HUES64 (cell line): ENCODE results near the gene LCTL.
"Not testable (repeated sequence)": the region's sequence is repeated elsewhere in the genome, so short reads cannot be mapped to it uniquely, and the experiment has no call there.

Experiments used
- H3K27ac ChIP-seq: 2 replicates; pipeline ENCODE4 v1.7.0; 2013; ENCODE audit warnings: low read depth, low read length, inconsistent platforms
- H3K27me3 ChIP-seq: 2 replicates; pipeline ENCODE4 v1.6.1; 2013; ENCODE audit warnings: mild to moderate bottlenecking, low read length; ENCODE audit not compliant: insufficient read depth
- H3K36me3 ChIP-seq: 2 replicates; pipeline ENCODE4 v1.6.1; 2013; ENCODE audit warnings: mild to moderate bottlenecking, low read length; ENCODE audit not compliant: insufficient read depth
- H3K4me1 ChIP-seq: 2 replicates; pipeline ENCODE4 v1.6.1; 2013; ENCODE audit warnings: mild to moderate bottlenecking, low read length, moderate library complexity; ENCODE audit not compliant: insufficient read depth
- H3K4me3 ChIP-seq: 2 replicates; pipeline ENCODE4 v1.5.1; 2013; ENCODE audit warnings: mild to moderate bottlenecking, low read length, moderate library complexity
- H3K9ac ChIP-seq: 2 replicates; pipeline ENCODE4 v1.6.1; 2013; ENCODE audit warnings: mild to moderate bottlenecking, low read depth, low read length
- H3K9me3 ChIP-seq: 2 replicates; pipeline ENCODE4 v1.6.1; 2013; ENCODE audit warnings: low read depth, low read length; ENCODE audit not compliant: insufficient read depth
- WGBS: fragments of 150-250, 120-280 bp; methylation state at CpG from one replicate; pipeline ENCODE4 v1.1.7; 2013; ENCODE audit warnings: missing lambda C conversion rate; 5-methylcytosine and 5-hydroxymethylcytosine counted together

The LCTL gene

DNA sequence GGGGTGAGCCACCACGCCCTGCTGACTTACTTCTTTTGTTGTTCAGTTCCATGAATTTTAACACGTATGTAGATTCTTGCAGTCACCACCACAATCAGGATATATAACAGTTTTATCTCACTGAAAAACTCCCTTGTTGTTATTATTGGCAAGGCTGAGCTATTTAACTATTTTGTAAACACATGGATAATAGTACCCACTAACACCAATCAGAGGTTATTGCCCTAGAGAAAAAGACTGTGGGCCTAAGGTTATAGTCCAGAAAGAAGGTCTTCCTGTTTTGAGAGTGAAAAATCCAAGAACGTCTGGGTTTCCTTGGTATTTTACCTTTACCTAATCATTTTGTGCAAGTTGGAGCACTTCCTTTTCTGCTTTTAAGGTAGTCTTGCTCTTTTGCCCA is 51.2 kb downstream of the LCTL start:
- Histone ChIP-seq H3K9ac (peak overlapping the region; percentile 41; the same call in 1 of the 2 replicates), H3K4me1 (peaks cover 11% of the 10 kb centered on the region; the same call in 1 of the 2 replicates), H3K27ac (no peak overlapping the region), H3K27me3 (no peaks in the 10 kb centered on the region), H3K9me3 (no peaks in the 10 kb centered on the region), H3K4me3 (no peak overlapping the region), H3K36me3 (peaks cover 81% of the 10 kb centered on the region)
- WGBS: 98% methylated on average over 3 of the region's 3 CpGs

DNA sequence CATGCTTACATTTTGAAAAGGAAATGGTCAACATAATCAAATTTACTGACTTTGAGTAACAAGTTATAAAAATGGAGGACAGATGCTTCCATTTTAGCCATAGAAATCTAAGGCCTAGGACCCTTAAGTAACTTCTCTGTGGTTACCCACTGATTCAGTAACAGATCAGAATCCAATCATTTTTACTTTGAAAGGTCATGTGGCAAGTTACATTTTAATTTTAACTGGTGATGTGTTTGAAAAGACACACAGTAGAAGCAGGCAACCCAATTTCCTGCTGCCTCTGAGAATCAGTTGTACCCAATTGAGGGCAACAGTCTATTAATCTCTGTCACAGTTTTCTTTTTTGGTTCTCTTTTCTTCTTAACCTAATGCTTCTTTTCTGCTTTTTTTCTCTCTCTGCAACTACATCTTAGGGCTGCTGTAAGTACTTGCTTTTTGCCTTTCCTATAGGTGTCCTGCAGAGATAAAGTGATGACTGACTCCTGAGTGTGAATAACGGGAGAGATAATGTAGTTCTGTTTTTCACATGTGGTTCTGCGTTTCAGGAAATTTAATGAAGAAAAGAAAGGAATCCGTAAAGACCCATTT is 57.4 kb downstream of the LCTL start:
- no peak overlapping the region for H3K27ac ChIP-seq

DNA sequence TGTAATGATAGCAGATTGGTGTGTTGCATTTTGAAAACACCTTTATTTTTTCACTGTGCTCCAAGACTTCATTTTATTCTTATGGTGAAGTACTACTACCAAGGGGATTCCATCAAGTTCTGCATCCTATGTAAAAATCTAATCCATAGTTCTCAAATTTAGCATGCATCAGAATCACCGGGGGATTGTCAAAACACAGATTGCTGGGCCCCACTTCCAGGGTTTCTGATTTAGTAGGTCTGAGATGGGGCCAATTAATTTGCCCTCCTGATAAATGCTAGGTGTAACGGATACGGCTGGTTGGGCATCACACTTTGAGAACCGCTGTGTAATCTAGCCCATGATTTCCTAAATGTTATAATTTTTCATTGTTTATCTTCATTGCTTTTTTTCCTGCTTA is 60.0 kb downstream of the LCTL start:
- H3K36me3 ChIP-seq: peaks cover 50% of the 10 kb centered on the region
- peak overlapping the region; percentile 99 for H3K9ac ChIP-seq
- 55% methylated on average over 4 of the region's 4 CpGs for WGBS
- no peaks in the 10 kb centered on the region for H3K4me1 ChIP-seq
- peak overlapping the region; percentile 97; the same call in 1 of the 2 replicates for H3K27ac ChIP-seq
- no peaks in the 10 kb centered on the region for H3K9me3 ChIP-seq
- H3K4me3 ChIP-seq: peak overlapping the region; percentile 92
- no peaks in the 10 kb centered on the region for H3K27me3 ChIP-seq

More for the DNA sequence above, 57.4 kb downstream of the LCTL start:
- Histone ChIP-seq H3K4me1 (no peaks in the 10 kb centered on the region), H3K4me3 (no peak overlapping the region), H3K9ac (no peak overlapping the region), H3K9me3 (no peaks in the 10 kb centered on the region), H3K36me3 (peaks cover 46% of the 10 kb centered on the region), H3K27me3 (no peaks in the 10 kb centered on the region)
- WGBS: 94% methylated on average over 2 of the region's 3 CpGs

DNA sequence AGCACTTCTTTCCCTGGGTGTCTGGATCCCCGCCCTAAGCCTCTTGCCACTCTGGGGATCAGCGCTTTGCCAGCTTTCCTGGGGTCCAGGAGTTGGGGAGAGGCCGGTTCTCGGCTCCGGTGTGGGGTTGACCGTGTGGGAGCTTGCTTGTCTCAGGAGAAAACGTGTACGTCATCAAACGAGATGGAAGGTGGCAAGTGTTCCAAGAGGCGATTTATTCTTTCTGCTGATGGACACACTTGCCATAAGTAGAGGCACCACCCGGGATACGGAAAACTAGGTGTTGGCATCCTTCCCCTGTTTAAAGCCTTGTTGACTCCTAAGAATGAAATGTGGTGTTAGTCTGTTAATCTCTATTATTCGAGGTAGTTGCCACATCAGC is 60.4 kb downstream of the LCTL start:
- peaks cover 50% of the 10 kb centered on the region for H3K36me3 ChIP-seq
- no peaks in the 10 kb centered on the region for H3K9me3 ChIP-seq
- H3K9ac ChIP-seq: peak overlapping the region; percentile 99
- H3K4me3 ChIP-seq: peak overlapping the region; percentile 92
- H3K4me1 ChIP-seq: no peaks in the 10 kb centered on the region
- WGBS: 1% methylated on average over 13 of the region's 13 CpGs
- no peaks in the 10 kb centered on the region for H3K27me3 ChIP-seq
- H3K27ac ChIP-seq: peak overlapping the region; percentile 97

DNA sequence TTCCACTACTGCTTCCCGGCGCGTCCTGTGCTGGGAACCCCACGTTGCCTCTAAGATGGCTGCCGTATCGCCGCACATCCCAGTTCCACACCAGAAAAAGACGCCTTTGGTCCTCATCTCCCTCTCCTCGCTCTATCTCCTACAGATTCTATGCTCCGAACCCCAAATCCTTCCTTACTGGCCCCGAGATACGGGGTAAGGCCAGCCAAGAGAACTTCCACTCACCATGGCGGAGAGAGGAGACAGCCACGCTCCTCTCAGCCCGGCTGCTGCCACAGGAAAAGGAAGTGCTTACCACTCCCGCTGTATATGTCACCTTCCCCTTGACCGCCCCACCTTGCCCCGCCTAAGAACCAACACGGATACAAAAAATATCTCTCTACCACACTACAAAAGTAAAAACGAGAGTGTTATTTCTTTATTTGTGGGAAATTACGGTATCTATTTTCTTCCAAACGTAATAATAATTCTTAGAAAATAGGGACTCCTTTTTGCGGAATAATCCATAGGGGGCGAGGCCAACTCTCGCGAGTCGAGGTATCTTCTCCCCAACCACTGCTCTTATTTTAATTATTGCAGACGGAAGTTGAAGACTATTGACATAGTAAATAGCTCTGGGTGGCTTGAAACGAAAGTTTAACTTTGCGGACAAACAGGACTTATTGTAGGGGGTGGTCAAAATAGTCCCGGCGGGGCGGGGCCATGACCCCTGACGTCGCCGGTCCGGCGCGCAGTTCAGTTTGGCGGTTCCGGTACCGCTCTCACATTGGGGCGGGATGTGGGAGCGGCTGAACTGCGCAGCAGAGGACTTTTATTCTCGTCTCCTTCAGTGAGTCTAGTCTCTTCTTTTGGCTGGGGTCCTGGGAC is 61.0 kb downstream of the LCTL start, which contains the start of the genes RPL4 and ZWILCH:
Gene RPL4 (minus strand): TSS at position 293 of the 867 bp plus-strand sequence. CDS start 65 bp downstream, at position 228.
Gene ZWILCH (plus strand): TSS at position 764 of the 867 bp plus-strand sequence. CDS start 13 bp downstream, at position 777.
- H3K4me1 ChIP-seq: no peaks in the 10 kb centered on the region
- peak within 1 kb of the TSS; percentile 99 for H3K9ac ChIP-seq
- peak within 1 kb of the TSS; percentile 97 for H3K27ac ChIP-seq
- peaks cover 53% of the 10 kb centered on the region for H3K36me3 ChIP-seq
- peak within 1 kb of the TSS; percentile 92 for H3K4me3 ChIP-seq
- no peaks in the 10 kb centered on the region for H3K9me3 ChIP-seq
- no peaks in the 10 kb centered on the region for H3K27me3 ChIP-seq
- WGBS: under 1% methylated on average over 35 of the region's 46 CpGs

DNA sequence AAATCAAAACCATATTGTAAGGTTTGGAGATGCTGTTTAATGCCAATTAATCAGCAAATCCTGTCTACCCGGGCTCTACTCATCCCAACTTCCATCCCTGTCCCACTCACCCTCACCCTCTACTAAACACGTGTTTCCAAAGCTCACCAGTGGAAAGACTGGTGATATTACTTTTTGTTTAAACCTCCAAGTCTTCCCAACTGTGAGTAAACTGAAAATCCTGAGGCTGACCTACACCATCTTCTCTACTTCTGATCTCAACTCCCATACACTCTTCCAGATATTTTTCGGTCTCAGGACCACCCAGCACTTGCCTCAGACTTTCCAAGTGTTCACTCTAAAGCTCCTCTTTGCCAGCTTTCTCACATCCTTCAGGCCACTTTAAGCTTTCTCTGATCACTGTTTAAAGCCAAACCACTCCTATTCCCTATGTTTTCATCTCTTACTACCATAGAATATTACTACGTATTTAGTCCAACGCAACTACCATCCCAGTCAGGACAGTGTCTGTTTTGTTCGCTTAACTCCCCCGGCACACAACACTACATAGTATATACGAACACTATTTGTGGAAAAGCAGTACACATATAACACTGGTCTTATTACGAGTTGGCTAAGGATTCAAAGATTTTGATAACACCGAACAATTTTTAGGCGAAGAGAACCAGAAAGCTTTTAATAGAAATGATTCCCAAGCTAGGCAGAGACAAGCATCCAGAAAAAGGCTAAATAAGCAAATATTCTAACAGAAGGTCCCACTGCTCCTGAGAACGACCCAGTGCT is 61.8 kb downstream of the LCTL start:
- WGBS: 0% methylated on average over 12 of the region's 12 CpGs
- Histone ChIP-seq H3K4me3 (peak overlapping the region; percentile 92), H3K9me3 (no peaks in the 10 kb centered on the region), H3K4me1 (no peaks in the 10 kb centered on the region), H3K9ac (peak overlapping the region; percentile 99), H3K36me3 (peaks cover 57% of the 10 kb centered on the region), H3K27ac (peak overlapping the region; percentile 97), H3K27me3 (no peaks in the 10 kb centered on the region)

DNA sequence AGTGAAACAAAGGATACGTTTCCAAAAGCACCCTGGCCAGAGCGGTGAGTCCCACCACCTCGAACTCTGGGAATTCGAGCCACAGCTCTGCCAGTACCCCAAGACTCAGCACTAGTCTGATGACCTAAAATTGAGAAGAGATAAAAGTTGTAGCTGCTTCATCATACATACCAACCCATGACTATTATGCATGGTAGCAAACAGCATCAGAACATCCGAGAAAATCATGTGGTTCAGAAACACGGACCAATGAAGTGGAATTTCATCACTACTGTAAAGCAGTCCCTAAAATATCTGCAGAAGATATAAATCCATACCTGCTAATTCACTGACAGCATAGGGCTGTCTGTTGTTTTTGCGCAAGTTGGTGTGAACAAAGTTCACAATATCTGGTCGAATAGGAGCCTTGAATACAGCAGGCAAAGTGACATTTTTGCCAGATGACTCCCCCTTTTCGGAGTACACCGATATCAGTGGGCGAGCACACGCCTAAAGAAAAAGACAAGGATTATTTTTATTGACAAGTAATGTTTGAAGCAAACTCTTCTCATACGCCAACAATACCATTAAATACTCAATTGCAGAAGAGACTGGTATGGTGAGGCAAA is 62.7 kb downstream of the LCTL start:
- not testable (repeated sequence) for H3K4me1 ChIP-seq, H3K27me3 ChIP-seq, H3K9me3 ChIP-seq
- H3K36me3 ChIP-seq: peaks cover 61% of the 10 kb centered on the region
- peak overlapping the region; percentile 99 for H3K9ac ChIP-seq
- peak overlapping the region; percentile 97 for H3K27ac ChIP-seq
- peak overlapping the region; percentile 92 for H3K4me3 ChIP-seq
- whole genome bisulfite sequencing: 63% methylated on average over 13 of the region's 13 CpGs

DNA sequence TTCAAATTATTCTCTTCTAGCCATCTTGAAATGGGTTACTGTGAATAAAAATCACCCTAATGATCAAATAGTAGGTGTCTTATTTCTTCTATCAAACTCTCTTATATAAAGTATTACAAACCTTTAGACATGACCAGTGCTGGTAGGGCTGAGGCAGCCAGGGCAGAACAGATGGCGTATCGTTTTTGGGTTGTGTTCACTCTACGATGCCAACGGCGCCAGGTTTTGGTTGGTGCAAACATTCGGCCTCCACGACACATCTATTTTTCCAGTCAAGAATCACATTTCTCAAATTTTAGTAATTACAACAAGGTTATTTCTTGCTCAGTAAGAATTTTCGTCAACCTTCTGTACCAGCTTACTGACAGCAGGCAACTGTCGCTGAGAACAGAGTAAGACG is 63.3 kb downstream of the LCTL start:
- no peaks in the 10 kb centered on the region for H3K9me3 ChIP-seq
- peak overlapping the region; percentile 47; the same call in 1 of the 2 replicates for H3K27ac ChIP-seq
- 92% methylated on average over 10 of the region's 10 CpGs for WGBS
- peak overlapping the region; percentile 99 for H3K9ac ChIP-seq
- H3K4me3 ChIP-seq: peak overlapping the region; percentile 92
- H3K36me3 ChIP-seq: peaks cover 63% of the 10 kb centered on the region
- no peaks in the 10 kb centered on the region for H3K27me3 ChIP-seq
- H3K4me1 ChIP-seq: no peaks in the 10 kb centered on the region

DNA sequence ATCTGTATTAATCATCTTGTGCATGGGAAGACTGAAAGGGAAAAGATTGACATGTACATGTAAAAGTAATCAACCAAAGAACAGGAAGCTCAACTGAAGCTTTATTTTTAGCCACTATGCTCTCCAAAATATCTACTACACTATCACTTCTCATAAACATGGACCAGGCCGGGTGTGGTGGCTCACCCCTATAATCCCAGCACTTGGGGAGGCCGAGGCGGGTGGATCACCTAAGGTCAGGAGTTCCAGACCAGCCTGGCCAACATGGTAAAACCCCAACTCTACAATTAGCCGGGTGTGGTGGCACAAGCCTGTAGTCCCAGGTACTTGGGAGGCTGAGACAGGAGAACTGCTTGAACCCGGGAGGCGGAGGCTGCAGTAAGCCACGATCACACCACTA is 65.5 kb downstream of the LCTL start:
- H3K36me3 ChIP-seq: peaks cover 70% of the 10 kb centered on the region
- H3K4me1 ChIP-seq, H3K9me3 ChIP-seq, H3K4me3 ChIP-seq, H3K9ac ChIP-seq, H3K27me3 ChIP-seq: not testable (repeated sequence)
- 97% methylated on average over 7 of the region's 7 CpGs for WGBS
- H3K27ac ChIP-seq: peak overlapping the region; percentile 16; the same call in 1 of the 2 replicates

DNA sequence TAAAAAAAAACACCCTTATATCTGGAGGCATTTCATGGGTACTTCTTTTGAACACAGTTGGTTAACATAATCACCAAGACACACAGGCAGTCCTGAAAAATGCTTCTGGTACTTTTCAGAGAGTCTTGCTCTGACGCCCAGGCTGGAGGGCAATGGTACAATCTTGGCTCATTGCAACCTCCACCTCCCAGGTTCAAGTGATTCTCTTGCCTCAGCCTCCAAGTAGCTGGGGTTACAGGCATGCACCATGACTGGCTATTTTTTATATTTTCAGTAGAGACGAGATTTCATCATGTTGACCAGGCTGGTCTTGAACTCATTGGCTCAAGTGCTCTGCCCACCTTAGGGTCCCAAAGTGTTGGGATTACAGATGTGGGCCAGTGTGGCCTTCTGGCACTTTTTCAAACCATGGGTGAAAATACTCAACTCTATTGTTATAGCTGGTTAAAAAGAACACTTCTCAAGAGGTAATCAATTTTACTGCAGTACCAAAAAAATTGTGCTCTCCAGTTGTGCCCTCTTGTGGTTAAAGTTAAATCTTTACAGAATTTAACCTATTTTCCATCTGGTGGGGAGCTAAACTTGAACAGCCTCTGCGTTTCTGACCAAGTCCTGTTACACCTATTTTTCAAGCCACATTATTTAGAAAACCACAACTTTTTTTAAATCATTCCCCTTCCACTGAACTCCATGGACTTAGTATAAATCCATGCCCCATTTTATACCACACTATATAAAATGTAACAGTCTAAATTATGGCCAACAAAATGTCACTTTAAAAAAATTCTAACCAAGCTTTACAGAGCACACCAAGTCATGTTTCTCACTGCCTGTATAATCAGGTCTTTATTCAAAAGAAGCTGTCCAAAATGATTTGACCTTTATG is 67.1 kb downstream of the LCTL start:
- 86% methylated on average over 3 of the region's 3 CpGs for WGBS
- Histone ChIP-seq H3K36me3 (peaks cover 80% of the 10 kb centered on the region), H3K27ac (peak overlapping the region; percentile 37; the same call in 1 of the 2 replicates), H3K4me1 (no peaks in the 10 kb centered on the region; the same call in 1 of the 2 replicates), H3K9me3 (no peaks in the 10 kb centered on the region), H3K9ac (no peak overlapping the region), H3K27me3 (no peaks in the 10 kb centered on the region), H3K4me3 (no peak overlapping the region)
